ENCODE data around the gene FOXR2.

DNA sequence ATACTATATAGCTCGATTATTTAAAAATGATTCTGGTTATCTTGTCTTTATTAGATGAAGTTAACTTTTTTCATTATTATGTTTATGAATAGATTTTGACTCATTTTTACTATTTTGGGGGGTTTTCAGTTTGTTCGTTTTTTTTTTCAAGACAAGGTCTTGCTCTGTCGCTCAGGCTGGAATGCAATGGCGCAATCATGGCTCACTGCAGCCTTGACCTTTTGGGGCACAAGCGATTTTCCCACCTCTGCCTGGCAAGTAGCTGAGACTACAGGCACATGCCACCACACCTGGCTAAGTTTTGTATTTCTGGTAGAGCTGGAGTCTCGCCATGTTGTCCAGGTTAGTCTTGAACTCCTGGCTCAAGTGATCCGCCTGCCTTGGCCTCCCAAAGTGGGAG is 24.9 kb upstream of the FOXR2 start:
- TF ChIP-seq, protein P1, sequence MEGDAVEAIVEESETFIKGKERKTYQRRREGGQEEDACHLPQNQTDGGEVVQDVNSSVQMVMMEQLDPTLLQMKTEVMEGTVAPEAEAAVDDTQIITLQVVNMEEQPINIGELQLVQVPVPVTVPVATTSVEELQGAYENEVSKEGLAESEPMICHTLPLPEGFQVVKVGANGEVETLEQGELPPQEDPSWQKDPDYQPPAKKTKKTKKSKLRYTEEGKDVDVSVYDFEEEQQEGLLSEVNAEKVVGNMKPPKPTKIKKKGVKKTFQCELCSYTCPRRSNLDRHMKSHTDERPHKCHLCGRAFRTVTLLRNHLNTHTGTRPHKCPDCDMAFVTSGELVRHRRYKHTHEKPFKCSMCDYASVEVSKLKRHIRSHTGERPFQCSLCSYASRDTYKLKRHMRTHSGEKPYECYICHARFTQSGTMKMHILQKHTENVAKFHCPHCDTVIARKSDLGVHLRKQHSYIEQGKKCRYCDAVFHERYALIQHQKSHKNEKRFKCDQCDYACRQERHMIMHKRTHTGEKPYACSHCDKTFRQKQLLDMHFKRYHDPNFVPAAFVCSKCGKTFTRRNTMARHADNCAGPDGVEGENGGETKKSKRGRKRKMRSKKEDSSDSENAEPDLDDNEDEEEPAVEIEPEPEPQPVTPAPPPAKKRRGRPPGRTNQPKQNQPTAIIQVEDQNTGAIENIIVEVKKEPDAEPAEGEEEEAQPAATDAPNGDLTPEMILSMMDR (IDR thresholded peaks at IDR 0.05; ENCODE audit: low read depth, low read length, poor library complexity, severe bottlenecking) = no peak
- TF ChIP-seq EZH2phosphoT487 (IDR thresholded peaks at IDR 0.05; ENCODE audit: borderline replicate concordance, low read length) = no peak

All from DOHH2 (cell line).